HG02938 (cell line): ENCODE measurements around the gene DHX58.

Source experiments
- ATAC-seq: cut with Tn5 transposase; IDR thresholded peaks from one replicate; pipeline ENCODE4 v1.9.1; 2021; ENCODE audit warnings: mild to moderate bottlenecking, moderate library complexity; ENCODE audit not compliant: unreplicated experiment

The DHX58 gene

GRCh38 chr17:42087736-42088705, 24.5 kb downstream of the DHX58 start:
- no peak for ATAC-seq

- no peak for ATAC-seq
Observed at GRCh38 chr17:42087042-42087701, 25.3 kb downstream of the DHX58 start.

DNA sequence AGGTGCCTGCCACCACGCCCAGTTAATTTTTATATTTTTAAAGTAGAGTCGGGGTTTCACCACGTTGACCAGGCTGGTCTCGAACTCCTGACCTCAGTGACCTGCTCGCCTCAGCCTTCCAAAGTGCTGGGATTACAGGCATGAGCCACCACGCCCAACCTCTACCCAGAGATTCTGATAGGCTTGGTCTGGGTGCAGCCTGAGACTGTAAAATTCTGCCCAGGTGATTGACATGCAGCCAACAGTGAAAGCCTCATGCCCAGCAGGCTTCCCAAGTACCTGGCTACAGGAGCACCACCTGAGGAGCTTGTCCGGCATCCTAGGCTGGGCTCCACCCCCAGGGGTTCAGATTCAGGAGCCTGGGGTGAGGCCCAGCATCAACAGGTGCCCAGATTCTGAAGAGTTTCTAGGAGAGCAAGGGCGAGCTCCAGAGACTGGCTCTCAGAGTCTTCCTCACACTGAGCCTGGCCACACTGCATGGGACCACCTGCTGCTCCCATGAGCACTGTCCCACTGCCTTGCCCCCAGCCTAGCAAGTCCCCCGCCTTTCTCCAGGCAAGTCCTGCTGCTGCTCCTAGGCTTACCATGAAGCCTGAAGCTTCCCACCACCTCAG, 30.9 kb downstream of the DHX58 start:
- no peak for ATAC-seq

GRCh38 chr17:42079541-42079940, 33.0 kb downstream of the DHX58 start:
- no peak for ATAC-seq

DNA sequence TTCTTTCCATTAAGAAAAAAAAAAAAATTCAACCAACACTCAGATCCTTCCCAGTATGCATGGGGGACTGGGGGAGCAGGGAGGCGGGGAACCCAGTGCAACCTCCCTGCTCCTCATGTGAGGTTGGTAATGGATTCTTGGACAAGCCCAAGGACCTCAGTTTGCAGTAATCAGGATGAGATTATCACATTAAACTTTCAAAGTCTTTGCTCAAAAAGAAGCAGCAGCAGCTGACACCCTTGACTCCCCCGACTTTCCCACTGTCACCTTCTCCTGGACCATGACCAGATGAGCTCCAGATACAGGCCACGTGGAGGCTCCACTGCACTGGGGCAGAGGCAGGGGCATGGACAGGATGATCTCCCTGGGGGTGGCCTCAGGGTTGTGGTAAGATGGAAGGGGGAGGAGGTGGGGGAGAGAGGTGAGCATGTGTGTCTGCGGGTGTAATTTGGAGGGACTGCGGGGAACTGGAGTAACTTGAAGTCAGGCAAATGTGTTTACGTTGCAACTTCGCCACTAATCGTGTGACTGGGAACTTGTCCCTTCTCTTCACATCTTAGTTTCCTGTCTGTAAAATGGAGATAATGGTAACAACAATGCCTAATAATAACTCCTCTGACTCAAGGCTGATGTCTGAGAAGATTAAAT, 34.0 kb downstream of the DHX58 start:
- ATAC-seq: no peak

DNA sequence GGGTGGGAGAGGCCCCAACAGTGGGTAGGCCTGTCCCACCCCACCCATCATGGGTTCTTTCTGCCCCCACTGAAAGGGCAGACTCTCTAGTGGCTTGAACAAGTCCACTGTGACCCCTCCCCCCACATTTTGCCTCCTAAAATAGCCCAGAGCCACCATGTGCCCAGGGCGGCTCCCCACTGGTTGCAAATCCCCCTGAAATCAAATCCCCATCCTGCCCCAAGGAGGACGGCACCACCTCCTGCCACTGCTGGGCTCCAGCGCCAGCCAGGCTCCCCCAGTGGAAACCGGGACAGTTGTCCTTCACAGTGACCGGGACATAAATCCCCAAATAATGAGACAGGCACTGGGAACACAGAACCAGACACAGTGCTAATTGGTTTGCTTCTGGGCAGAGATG, 34.8 kb downstream of the DHX58 start:
- no peak for ATAC-seq

- ATAC-seq: no peak
Observed at GRCh38 chr17:42076797-42077559, 35.5 kb downstream of the DHX58 start.

DNA sequence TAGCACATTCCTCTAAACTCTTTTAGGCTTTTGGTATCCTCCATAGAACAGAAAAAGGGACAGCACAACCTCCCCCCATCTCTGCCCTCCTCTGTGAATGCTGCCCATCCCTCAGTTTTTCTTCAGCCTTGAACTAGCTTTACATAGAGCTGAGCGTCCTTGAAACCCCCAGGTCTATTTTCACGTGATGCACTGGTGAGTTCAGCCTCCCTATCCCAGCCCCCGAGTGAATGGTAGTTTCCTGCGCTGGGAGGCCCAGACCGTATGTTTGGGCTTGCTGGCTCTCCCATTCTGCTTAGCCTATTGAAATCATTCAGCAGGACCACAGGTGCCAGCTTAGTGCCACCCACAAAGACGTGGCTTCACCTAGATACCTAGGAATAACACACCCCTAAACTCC, 36.7 kb downstream of the DHX58 start:
- ATAC-seq: no peak

- no peak for ATAC-seq
Observed at GRCh38 chr17:42072323-42073187, 40.0 kb downstream of the DHX58 start.

DNA sequence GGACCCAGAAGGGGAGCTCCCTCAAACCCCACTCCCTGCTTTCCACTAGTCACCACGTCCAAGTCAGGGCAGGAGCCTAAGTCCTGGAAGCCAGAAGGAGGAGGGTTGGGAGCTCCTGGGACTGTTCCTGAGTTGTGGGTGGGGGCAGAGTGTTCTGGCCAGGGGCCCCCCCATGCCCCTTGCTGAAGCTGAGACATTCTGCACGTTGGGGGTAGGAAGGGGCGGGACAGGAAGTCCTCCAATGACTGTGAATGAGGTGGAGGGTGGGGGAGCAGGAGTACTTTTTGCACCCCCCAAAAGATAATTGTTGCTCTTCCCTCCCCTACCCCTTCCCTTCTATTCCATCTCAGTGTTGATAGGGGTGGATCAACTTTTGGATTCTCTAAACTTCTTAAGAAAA, 40.7 kb downstream of the DHX58 start:
- ATAC-seq: no peak

GRCh38 chr17:42068979-42069378, 43.5 kb downstream of the DHX58 start:
- ATAC-seq: no peak

DNA sequence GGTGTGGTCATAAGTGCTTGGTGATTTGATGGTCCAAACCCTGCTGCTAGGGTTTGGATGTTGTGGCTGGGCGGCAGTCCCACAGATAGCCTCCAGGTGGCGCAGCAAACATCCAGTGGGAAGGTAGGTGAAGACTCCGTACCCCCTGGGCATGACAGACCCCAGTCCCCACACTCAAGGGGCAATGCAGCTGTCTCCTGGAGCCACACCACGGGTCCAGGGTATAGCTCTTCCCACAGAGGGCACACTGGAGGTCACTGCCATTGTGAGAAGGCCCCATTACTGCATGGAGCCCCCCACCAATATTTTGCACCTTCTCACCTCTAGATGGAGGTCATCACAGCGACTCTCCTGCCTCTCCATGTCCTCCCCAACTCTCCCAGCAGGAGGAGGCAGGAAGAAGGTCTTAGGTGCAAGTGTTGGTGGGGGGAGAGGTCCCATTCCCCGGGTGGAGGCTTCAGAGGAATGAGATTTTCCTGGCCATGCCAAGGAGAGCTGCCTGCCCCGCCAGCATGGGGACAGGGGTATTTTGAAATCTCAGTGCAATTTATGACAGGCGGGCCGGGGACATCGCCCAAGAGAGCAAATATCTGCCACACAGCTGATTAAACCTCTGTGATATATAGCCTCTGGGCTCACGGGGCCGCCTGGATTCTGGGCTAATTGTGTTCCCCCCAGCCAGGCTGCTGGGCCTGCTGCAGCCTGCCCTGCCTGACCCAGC, 45.0 kb downstream of the DHX58 start:
- no peak for ATAC-seq

DNA sequence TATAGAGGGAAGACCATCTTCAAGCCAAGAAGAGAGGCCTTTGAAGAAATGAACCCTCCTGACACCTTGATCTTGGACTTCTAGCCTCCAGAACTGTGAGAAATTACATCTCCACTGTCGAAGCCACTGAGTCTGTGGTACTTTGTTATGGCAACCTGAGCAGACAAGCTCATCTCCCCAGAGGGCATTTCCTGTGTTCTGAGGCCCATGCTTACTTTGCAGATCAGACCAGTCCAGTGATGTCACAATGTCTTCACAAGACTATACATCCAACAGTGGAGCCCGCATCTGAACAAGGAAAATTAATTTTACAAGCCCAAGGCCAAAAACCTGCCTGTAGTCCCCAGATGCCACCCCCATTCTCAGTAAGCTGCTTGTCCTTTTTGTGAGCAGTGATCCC, 47.3 kb downstream of the DHX58 start:
- no peak for ATAC-seq

DNA sequence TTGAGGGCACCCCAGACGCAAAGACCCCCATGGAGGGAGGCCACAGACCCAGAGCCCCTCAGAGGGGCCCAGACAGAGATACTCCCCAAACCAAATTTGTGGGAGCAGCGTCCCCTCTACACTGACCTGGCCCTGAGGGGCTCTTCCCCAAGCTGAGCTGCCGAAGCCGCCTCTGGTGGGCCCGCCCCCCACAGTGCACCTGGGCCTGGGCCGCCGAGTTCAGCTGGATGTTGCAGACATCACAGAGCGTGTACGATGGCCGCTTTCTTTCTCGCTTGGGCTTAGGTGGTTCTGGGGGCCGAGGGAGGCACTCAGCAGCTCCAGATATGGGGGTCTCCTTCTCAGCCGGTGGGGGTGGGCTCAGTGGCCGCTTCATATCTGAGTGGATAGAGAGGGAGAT, 49.8 kb downstream of the DHX58 start:
- no peak for ATAC-seq

DNA sequence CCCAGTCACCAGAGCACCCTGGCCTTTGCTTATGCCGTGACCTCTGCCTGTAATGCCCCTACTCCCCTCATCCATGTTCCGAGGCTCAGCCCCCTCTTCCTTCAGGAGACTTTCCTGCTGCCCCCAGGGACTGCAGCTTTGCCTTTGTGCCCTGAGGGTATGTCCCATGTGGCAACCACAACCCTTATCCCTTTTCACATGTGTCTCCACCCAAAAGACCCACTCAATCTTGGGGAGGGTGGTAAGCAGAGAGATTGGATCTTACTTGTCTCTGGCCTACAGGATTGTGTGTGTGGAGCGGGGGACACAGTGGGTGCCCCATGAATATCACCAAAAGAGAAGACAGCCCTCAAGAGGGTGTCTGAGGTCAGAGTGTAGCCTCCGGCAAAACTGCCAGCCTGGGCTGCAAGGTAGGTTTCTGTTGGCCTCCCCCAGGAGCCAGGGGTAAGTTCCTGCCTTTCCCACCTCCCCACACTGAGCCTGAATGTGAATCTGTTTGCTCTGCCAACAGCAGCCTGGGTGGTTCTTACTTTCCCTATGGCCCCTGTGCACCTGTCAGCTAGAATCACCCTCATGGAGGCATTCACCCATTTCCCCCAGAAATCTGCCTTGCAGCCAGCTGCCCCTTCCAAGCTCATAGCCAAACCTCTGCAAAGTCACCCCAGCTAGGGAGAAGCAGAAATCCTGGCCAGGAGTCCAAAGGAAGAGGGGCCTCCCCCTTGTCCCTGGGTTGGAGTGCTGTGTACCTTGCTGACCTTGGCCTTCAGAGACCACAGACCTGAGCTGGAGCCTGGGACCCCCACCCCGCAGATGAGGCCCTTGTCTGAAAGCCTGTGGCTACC, 50.6 kb downstream of the DHX58 start:
- ATAC-seq: no peak

- ATAC-seq: no peak
Observed at GRCh38 chr17:42060231-42060630, 52.3 kb downstream of the DHX58 start.

GRCh38 chr17:42059815-42060214, 52.7 kb downstream of the DHX58 start:
- no peak for ATAC-seq

- no peak for ATAC-seq
Observed at GRCh38 chr17:42058063-42058462, 54.5 kb downstream of the DHX58 start.
